Neural cell (in vitro differentiated cells): ENCODE results near the gene ARSB.

Experiments used
- CTCF ChIP-seq: fragments of 450-650 bp; IDR thresholded peaks from 2 replicates; pipeline ENCODE4 v1.5.1; 2014; ENCODE audit warnings: antibody characterized with exemption, mild to moderate bottlenecking, moderate library complexity; ENCODE audit not compliant: poor library complexity, severe bottlenecking
- RAD21 ChIP-seq: fragments of 450-650 bp; conservative IDR thresholded peaks from 2 replicates; pipeline ENCODE4 v1.6.1; 2014; ENCODE audit warnings: antibody characterized with exemption, mild to moderate bottlenecking, moderate library complexity
- SMC3 ChIP-seq: fragments of 450-650 bp; conservative IDR thresholded peaks from 2 replicates; pipeline ENCODE4 v1.6.1; 2014; ENCODE audit warnings: antibody characterized with exemption, mild to moderate bottlenecking, moderate library complexity; ENCODE audit not compliant: poor library complexity
- TAF1 ChIP-seq: IDR thresholded peaks from 2 replicates; pipeline ENCODE4 v1.6.1; 2012; ENCODE audit warnings: low read depth

GRCh38 chr5:78799266-78800017, 185.7 kb downstream of the ARSB start:
- TF ChIP-seq CTCF: no peak
- TF ChIP-seq TAF1: no peak
- no peak for TF ChIP-seq SMC3
- TF ChIP-seq RAD21: no peak
